Fibroblast of mammary gland (primary cell): ENCODE data around the gene ITGAL.
"Not testable (repeated sequence)": the region's sequence is repeated elsewhere in the genome, so short reads cannot be mapped to it uniquely, and the experiment has no call there.

Source experiments
- DNase-seq: peaks from one replicate; pipeline ENCODE4 v3.0.0-alpha.2; 2010; ENCODE audit warnings: low read depth
- H3K4me3 ChIP-seq: 2 replicates; pipeline ENCODE4 v1.5.1; 2011; ENCODE audit warnings: low read depth, mild to moderate bottlenecking, low read length, moderate library complexity; ENCODE audit not compliant: control insufficient read depth
- CTCF ChIP-seq: conservative IDR thresholded peaks from 2 replicates; pipeline ENCODE4 v1.5.1; 2011; ENCODE audit warnings: low read depth, low read length, inconsistent platforms; ENCODE audit not compliant: control insufficient read depth, insufficient read depth

ITGAL gene

GRCh38 chr16:30539000-30539964 lies 66.7 kb downstream of the ITGAL start:
- DNase-seq: no peak
- TF ChIP-seq CTCF: no peak
- H3K4me3 ChIP-seq: no peak overlapping the region

- not testable (repeated sequence) for H3K4me3 ChIP-seq, DNase-seq
Measured at GRCh38 chr16:30539986-30540526, 67.5 kb downstream of the ITGAL start.

- not testable (repeated sequence) for DNase-seq, H3K4me3 ChIP-seq
Measured at GRCh38 chr16:30540916-30541464, 68.4 kb downstream of the ITGAL start.

- no peak overlapping the region for H3K4me3 ChIP-seq
- no peak for TF ChIP-seq CTCF
- DNase-seq: peak; percentile 81
Measured at GRCh38 chr16:30541502-30542329, 69.2 kb downstream of the ITGAL start.

GRCh38 chr16:30543067-30543466 lies 70.5 kb downstream of the ITGAL start:
- no peak for TF ChIP-seq CTCF
- no peak for DNase-seq

GRCh38 chr16:30546115-30546514 lies 73.6 kb downstream of the ITGAL start:
- DNase-seq: no peak
- H3K4me3 ChIP-seq: no peak overlapping the region
- TF ChIP-seq CTCF: no peak

More at GRCh38 chr16:30543067-30543466, 70.5 kb downstream of the ITGAL start:
- H3K4me3 ChIP-seq: no peak overlapping the region

GRCh38 chr16:30548416-30549253 lies 76.1 kb downstream of the ITGAL start:
- DNase-seq: no peak
- no peak for TF ChIP-seq CTCF
- H3K4me3 ChIP-seq: no peak overlapping the region
